ENCODE data around the gene KCNC2. TPM values are rescaled to one million over a fixed set of nuclear protein-coding genes. Genes with fewer than 3 reads are reported as not detected.

The KCNC2 gene
- total RNA-seq, 2 donors from 2014 or later = not detected

DNA sequence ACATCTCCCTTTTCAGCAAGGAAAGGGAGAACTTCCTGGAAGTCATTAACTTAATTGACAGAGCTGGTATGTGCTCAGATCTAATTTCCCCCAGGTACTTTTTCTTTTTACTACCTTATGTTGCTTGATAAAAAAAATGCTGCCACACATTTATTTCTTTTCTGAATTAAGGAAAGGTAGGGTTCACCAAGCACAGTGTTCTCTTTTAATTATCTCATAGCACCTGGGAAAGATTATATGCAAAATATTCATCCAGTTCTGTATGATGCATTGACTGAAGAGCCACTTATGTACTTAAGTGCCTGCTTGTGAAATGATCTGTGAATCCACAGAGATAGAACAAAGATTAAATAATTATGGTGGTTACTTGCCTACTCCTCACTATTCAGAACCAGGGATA, 25.1 kb downstream of the KCNC2 start:
- Histone ChIP-seq H3K36me3 (no peaks in the 10 kb centered on the region), H3K27ac (no peak overlapping the region), H3K4me1 (no peaks in the 10 kb centered on the region), H3K9me3 (no peaks in the 10 kb centered on the region), H3K4me3 (no peak overlapping the region), H3K27me3 (no peaks in the 10 kb centered on the region)
- no peak for DNase-seq (ENCODE audit: low spot score)
- TF ChIP-seq, protein P1, sequence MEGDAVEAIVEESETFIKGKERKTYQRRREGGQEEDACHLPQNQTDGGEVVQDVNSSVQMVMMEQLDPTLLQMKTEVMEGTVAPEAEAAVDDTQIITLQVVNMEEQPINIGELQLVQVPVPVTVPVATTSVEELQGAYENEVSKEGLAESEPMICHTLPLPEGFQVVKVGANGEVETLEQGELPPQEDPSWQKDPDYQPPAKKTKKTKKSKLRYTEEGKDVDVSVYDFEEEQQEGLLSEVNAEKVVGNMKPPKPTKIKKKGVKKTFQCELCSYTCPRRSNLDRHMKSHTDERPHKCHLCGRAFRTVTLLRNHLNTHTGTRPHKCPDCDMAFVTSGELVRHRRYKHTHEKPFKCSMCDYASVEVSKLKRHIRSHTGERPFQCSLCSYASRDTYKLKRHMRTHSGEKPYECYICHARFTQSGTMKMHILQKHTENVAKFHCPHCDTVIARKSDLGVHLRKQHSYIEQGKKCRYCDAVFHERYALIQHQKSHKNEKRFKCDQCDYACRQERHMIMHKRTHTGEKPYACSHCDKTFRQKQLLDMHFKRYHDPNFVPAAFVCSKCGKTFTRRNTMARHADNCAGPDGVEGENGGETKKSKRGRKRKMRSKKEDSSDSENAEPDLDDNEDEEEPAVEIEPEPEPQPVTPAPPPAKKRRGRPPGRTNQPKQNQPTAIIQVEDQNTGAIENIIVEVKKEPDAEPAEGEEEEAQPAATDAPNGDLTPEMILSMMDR (IDR thresholded peaks at IDR 0.05) = no peak

DNA sequence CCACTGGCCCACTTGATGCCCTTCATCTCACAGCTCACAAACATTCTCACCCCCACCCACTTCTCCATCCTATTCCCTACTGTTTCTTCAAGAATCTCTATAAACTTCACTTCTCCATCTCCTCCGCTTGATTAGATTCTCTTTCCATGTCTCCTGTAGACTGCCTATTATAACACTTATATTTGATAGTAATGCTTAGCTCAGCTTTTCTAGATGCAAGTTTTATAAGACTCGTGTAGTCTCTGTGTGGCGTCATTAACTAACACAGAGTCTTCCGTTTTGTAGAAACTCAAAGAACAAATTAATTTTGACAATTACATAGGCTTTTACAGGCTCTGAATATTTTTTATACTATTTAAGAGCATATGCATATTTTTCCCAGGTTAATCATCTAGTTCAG, 25.7 kb downstream of the KCNC2 start:
- Histone ChIP-seq H3K36me3 (no peaks in the 10 kb centered on the region), H3K9me3 (no peaks in the 10 kb centered on the region), H3K4me1 (no peaks in the 10 kb centered on the region), H3K27ac (no peak overlapping the region), H3K27me3 (no peaks in the 10 kb centered on the region), H3K4me3 (no peak overlapping the region)
- TF ChIP-seq, protein P1 (IDR thresholded peaks at IDR 0.05) = no peak
- DNase-seq (ENCODE audit: low spot score) = no peak

DNA sequence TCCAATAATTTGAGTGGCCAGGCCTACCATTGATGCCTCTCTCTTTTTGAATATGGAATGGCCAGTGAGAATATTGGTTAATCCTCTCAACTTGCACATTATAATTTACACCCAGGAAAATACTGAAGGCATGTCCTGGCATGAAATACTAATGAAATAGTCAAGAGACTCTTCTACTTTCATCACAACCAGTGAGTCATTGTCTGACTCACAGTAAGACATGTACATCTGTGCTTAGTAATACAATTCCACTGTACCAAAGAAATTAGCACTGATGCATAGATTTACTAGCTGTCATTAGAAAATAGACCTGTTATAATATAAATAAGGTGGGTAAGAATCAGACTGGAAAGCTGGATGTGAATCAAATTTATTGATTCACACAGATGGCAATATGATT, 31.6 kb downstream of the KCNC2 start:
- Histone ChIP-seq H3K36me3 (no peaks in the 10 kb centered on the region), H3K4me3 (no peak overlapping the region), H3K27ac (no peak overlapping the region), H3K9me3 (no peaks in the 10 kb centered on the region), H3K4me1 (no peaks in the 10 kb centered on the region), H3K27me3 (no peaks in the 10 kb centered on the region)
- TF ChIP-seq, protein P1 (IDR thresholded peaks at IDR 0.05) = no peak
- DNase-seq (ENCODE audit: low spot score) = no peak

DNA sequence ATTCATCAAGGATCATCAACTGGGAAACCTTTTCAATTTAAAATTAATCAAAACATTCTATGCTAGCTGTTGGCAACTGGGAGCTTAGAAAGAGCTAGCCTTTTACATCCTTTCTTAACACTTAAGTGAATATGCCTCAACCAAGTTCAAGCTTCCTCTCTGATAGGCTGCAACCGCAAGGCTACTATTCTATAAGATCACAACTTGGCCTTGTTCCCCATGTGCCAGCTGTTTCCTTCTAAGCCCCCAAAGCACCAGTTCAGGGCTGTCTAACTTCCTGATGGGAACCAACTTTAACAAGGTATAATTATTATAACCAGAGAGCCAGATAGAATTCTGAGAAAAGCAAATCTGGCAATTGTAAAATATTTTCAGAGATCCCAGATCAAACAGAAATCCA, 37.0 kb downstream of the KCNC2 start:
- TF ChIP-seq, protein P1 (IDR thresholded peaks at IDR 0.05) = no peak
- H3K4me3 ChIP-seq = no peak overlapping the region
- H3K36me3 ChIP-seq = no peaks in the 10 kb centered on the region
- no peak overlapping the region for H3K27ac ChIP-seq
- no peak for DNase-seq (ENCODE audit: low spot score)
- H3K9me3 ChIP-seq = no peaks in the 10 kb centered on the region
- no peaks in the 10 kb centered on the region for H3K27me3 ChIP-seq
- H3K4me1 ChIP-seq = no peaks in the 10 kb centered on the region

DNA sequence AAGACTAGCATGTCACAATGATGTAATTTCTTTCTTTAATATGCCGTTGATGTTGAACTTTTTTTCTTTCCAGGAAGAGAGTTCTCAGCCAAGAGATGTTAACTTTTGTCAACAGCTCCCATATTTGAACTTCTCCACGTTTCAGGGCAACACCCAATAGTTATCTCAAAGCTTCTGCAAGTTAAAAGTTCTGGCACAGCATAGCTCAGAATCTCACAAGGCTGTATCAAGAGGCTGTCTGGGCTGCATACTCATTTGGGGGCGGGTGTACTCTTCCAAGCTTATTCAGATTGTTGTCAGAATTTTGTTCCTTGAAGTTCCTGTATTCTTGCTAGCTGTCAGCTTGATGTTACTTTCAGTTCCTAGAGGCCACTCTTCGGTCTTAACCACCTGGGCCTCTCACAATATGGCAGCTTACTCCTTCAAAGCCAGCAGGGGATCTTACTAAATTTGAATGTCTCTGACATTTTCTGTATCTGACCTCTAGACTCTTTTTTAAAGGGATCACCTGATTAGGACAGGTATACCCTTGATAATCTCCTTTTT, 38.9 kb downstream of the KCNC2 start:
- Histone ChIP-seq H3K4me3 (no peak overlapping the region), H3K27me3 (no peaks in the 10 kb centered on the region), H3K9me3 (no peaks in the 10 kb centered on the region), H3K36me3 (no peaks in the 10 kb centered on the region), H3K27ac (no peak overlapping the region), H3K4me1 (no peaks in the 10 kb centered on the region)
- TF ChIP-seq, protein P1 (IDR thresholded peaks at IDR 0.05) = no peak
- DNase-seq (ENCODE audit: low spot score) = no peak

DNA sequence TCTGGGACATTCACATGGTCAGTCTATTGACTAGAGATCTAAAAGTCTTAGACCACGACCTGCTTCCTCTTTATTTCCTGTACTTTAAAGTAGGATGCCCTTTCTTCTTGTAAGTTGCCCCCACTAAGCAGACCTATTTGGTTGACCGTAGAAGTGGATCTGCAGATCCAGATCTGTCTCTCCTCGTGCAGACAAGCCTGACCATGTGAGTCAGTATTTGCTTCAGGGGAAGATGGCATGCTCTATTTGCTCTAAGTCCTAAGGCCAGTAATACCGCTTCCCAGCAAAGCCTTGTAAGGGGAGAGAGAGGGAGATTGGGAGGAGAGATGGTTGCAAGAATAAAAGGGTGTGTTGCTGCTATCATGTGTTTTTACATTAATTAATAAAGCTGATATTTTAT, 46.8 kb downstream of the KCNC2 start:
- no peak overlapping the region for H3K4me3 ChIP-seq
- H3K4me1 ChIP-seq = no peaks in the 10 kb centered on the region
- H3K36me3 ChIP-seq = no peaks in the 10 kb centered on the region
- no peaks in the 10 kb centered on the region for H3K27me3 ChIP-seq
- TF ChIP-seq, protein P1 (IDR thresholded peaks at IDR 0.05) = no peak
- H3K9me3 ChIP-seq = no peaks in the 10 kb centered on the region
- DNase-seq (ENCODE audit: low spot score) = no peak
- no peak overlapping the region for H3K27ac ChIP-seq
